ENCODE results near the gene KCNJ12.
A peak's percentile ranks its signal among the peaks of the same experiment; 100 is the strongest.
"Not testable (repeated sequence)": the region's sequence is repeated elsewhere in the genome, so short reads cannot be mapped to it uniquely, and the experiment has no call there.

KCNJ12 gene

DNA sequence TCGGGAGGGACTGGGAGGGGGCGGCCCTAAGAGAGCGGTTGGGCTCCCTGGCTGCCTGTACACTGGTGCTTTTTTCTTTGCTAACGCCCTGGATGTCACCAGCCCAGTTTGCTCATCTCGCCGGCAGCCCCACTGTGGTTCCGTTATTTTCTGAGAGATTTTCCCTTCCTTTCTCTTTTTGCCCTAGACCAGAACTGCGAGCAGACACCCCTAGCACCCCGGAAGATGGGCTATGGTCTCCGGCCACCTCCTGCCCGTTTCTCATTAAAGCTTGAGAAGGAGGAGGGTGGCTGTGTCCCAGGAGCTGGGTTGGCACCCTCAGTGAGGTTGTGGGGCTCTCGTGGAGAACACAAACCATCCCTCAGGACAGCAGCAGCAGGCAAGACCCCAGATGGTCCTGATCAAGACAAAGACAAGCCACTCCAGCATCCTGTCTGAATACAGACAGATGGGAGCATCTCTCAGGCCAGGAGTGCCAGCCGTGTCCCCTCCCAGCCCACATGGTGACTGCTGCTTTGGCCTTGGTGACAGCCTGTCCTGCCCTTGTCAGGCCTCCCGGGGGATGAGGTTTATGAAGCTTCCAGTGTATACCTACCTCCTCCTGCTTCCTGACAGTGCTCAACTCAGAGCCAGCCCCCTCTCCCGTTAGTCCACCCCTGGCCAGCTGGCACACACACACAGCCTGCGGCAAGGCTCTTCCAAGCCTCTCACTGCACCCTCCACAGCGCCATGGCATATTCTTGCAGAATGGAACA, 77.2 kb downstream of the KCNJ12 start:
- DNase-seq, result no peak

GRCh38 chr17:21454006-21454405, 77.8 kb downstream of the KCNJ12 start:
- not testable (repeated sequence) for DNase-seq

GRCh38 chr17:21454441-21454840, 78.3 kb downstream of the KCNJ12 start:
- DNase-seq, result no peak

DNA sequence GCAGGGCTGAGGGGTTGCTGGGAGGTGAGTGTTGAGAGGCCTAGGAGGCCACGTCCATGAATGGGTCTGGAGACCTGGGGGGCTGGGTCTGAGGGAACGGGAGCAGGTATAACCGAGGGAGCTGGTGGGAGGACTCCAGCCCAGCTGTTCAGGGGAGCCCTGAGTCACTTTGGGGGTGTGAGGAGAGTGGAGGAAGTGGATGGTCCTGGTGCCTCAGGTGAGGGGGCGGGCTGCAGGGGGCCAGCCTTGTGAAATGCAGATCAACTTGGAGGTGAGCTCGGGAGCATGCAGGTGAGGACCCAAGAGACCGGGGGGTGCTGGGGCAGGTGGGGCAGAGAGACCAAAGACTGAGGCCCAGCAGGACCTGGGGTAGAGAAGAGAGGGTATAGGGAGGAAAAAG, 79.6 kb downstream of the KCNJ12 start:
- no peak for DNase-seq

- not testable (repeated sequence) for DNase-seq
These were observed 80.3 kb downstream of the KCNJ12 start for GRCh38 chr17:21456449-21456848.

GRCh38 chr17:21457051-21458026, 81.2 kb downstream of the KCNJ12 start:
- peak; percentile 86 for DNase-seq

DNA sequence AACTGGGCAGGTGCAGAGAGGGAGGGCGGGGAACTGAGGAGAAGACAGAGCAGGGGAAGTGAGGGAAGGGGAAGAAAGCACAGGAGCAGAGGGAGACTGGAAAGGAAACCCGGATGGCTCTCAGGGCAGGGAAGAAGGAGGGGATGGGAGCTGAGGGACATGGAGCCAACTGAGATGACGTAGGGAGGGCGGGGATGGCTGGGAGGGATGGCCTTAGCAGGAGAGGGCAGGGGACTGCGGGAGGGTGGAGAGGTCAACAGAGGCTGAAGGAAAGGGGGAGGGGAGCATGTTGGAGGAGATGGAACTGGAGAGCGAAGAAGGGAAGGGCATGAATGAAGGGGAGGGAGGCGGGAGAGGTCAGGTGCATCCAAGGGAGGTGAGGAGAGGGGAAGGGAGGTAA, 81.9 kb downstream of the KCNJ12 start:
- DNase-seq, result no peak

DNA sequence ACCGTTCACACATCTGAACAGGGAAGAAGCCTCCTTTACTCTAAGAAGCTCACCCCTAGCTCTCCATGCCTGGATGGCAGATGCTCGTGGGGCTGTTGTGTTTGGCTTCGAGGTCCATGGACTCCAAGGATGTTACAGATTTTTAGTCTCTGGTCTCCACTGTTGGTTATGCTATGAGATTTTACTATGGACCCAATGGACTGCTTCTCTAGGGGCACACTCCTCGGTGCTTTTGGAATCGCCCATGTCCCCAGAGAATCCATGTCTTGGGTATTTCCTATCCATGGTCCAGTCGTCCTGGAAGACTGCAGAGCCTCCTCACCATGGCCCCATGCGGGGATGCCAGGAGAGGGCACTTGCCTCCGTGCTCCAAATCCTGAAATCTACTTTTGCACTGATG, 83.4 kb downstream of the KCNJ12 start:
- no peak for DNase-seq

- DNase-seq, result no peak
These were observed 84.2 kb downstream of the KCNJ12 start for GRCh38 chr17:21460358-21460757.

- DNase-seq, result no peak
These were observed 86.1 kb downstream of the KCNJ12 start for GRCh38 chr17:21462237-21462636.

GRCh38 chr17:21463204-21463661, 87.1 kb downstream of the KCNJ12 start:
- no peak for DNase-seq

DNA sequence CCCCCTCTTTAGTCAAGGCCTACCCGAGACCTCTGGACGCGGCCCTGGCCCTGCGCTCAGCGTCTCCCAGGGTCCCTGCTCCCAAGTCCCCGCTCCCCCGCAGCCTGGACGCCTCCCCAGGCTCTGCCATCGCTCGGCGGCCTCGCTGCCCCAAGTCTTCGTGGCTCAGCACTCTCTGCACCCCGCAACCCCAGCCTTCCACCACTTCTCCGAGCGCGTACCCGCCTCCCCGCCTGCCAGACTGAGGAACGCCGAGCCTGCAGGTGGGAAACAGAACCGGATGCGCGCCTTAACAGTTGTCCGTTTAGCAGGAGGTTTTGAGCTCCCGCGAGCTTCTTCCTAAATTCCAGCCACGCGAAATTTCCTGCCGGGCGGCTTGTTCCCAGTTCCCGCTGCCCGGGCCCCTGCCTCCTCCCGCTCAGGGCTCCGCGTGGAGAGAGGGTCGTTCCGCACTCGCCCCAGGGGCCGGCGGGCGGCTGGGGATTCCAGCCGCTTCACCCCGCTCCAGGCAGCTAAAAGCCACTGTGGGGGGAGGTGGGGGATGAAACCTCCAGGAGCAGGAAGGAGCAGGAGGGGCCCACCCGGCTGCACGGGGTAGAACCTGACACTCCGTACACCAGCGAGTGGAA, 87.7 kb downstream of the KCNJ12 start:
- no peak for DNase-seq

- no peak for DNase-seq
These were observed 88.5 kb downstream of the KCNJ12 start for GRCh38 chr17:21464611-21465021.

GRCh38 chr17:21466550-21466949, 90.4 kb downstream of the KCNJ12 start:
- no peak for DNase-seq

- no peak for DNase-seq
These were observed 91.0 kb downstream of the KCNJ12 start for GRCh38 chr17:21467196-21467595.

DNA sequence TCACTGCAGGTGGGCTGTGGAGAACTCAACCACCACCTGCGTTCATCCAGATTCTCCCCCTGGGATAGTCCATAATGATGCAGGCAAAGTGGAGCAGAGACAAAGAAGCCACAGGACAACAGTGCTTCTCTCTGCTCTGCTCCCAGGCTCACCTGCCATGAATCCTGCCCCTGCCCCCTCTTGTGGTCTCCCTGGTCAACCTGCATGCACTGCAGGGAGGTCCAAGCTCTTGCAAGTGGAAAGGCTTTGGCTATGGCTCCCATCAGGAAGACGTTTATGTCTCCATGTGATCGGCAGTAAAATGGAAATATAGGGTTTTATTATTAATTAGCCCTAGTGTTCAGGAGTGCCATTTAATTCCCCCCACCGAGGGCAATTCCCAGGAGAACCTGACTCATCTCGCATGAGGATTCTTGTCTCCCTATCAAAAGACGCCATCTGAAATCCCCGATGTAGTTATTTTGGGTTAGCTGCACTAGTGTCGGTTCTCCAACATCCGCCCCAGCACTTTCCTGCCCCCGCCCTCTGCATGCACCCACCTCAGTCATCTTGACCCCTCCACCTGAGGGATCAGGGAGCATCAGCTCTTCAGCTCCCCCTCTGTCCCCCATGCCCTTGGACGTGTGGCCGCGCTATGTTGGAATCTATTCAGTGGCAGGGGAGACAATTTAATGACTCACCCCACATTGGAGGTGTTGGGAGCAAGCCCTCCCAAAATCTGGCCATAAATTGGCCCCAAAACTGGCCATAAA, 91.8 kb downstream of the KCNJ12 start:
- DNase-seq, result no peak

Measured in fibroblast of upper back skin (primary cell).